HL-60 (cell line): ENCODE data around the gene HDAC8.

ENCODE experiments used
- POLR2AphosphoS5 ChIP-seq: IDR thresholded peaks from 2 replicates; pipeline ENCODE4 v1.6.1; 2012; ENCODE audit warnings: low read depth
- TF ChIP-seq, protein P1 (sequence below): IDR thresholded peaks from one replicate; pipeline ENCODE4 v1.5.1; 2011; ENCODE audit warnings: low read length, control low read depth, inconsistent platforms; ENCODE audit not compliant: insufficient read depth

DNA sequence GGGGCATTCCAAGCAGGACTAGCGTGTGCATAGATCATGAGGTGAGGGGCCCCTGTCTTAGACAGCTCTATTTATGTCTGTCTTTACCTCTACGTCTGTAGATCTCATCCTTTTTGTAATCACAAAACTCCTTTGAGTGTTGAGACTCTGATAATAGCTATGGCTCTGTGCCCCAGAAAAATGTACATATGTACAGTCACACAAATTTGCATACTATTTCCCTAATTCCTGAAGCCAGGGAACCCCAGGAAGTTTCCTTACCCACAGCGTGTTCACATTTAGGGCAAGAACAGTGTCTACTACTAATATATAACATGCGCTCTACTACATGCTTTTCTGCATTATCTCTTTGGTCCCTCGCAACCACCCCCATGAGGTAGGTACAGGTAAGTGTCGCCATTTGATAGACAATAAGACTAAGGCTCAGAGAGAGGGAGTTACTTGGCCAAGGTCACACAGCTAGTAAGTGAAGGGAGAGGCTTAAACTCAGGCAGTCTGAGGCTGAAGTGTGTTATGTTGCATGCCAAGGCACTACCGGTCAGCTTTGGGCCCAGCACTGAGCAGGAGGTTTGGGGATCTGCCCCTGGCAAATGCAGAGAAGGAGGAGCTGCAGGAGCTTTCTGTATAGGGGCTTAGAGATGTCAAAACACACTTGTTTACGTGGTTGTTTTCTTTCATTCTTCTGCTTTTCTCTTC, 245.9 kb downstream of the HDAC8 start:
- no peak for TF ChIP-seq POLR2AphosphoS5
- TF ChIP-seq, protein P1, sequence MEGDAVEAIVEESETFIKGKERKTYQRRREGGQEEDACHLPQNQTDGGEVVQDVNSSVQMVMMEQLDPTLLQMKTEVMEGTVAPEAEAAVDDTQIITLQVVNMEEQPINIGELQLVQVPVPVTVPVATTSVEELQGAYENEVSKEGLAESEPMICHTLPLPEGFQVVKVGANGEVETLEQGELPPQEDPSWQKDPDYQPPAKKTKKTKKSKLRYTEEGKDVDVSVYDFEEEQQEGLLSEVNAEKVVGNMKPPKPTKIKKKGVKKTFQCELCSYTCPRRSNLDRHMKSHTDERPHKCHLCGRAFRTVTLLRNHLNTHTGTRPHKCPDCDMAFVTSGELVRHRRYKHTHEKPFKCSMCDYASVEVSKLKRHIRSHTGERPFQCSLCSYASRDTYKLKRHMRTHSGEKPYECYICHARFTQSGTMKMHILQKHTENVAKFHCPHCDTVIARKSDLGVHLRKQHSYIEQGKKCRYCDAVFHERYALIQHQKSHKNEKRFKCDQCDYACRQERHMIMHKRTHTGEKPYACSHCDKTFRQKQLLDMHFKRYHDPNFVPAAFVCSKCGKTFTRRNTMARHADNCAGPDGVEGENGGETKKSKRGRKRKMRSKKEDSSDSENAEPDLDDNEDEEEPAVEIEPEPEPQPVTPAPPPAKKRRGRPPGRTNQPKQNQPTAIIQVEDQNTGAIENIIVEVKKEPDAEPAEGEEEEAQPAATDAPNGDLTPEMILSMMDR = no peak
